HepG2 (cell line): ENCODE measurements around the gene DOK4. TPM values are rescaled to one million over a fixed set of nuclear protein-coding genes. Genes with fewer than 3 reads are reported as not detected.

Experiments used
- ATAC-seq: fragments of 200-7000 bp; cut with Tn5 transposase; 3 replicates; pipeline ENCODE4 v1.9.1; 2020; ENCODE audit warnings: mild to moderate bottlenecking, moderate library complexity
- BruUV-seq: library from RNA; stranded (reverse); fragments of 400-500 nt; replicated peaks from 2 replicates; lab custom pipeline; 2021; lab: Mats Ljungman, UMichigan
- CTCF ChIA-PET: fragments of 300-600 bp; formaldehyde crosslinking; extraction: SDS; loops from one replicate; lab custom pipeline; 2021; ENCODE audit warnings: low total read pairs, inconsistent platforms, low intra/inter-chr PET ratio; lab: Yijun Ruan, JAX
- POLR2A ChIA-PET: fragments of 350-600 bp; sonication (Branson Sonifier 250); formaldehyde crosslinking; loops from one replicate; lab custom pipeline; 2020; ENCODE audit warnings: antibody characterized with exemption, inconsistent platforms; lab: Yijun Ruan, JAX
- DNase-seq: peaks from one replicate; pipeline ENCODE4 v3.0.0-alpha.2; 2015; ENCODE audit warnings: low spot score
- FAIRE-seq: peaks from 3 replicates; lab custom pipeline; 2011; peaks lifted over from hg19 to GRCh38; lab: Jason Lieb, UNC
- H2AFZ ChIP-seq: one replicate; pipeline ENCODE4 v1.6.1; 2011; ENCODE audit warnings: low read length, inconsistent platforms
- H3K27ac ChIP-seq: fragments of 300-600 bp; 3 replicates; pipeline ENCODE4 v1.8.0; 2011; ENCODE audit warnings: mixed run types, mild to moderate bottlenecking, mixed read lengths, low read length, inconsistent platforms; ENCODE audit not compliant: insufficient read depth; ENCODE audit errors: extremely low read length
- H3K27me3 ChIP-seq, 2 experiments: fragments of 200-600 bp in 1 of 2; 2 replicates in 1 of 2; 3 replicates in 1 of 2; pipeline versions ENCODE4 v1.6.0 to v1.8.0; 2011; ENCODE audit warnings: low read length in 2 of 2, mild to moderate bottlenecking in 2 of 2, moderate library complexity in 2 of 2, inconsistent platforms in 1 of 2; ENCODE audit not compliant: insufficient read depth in 2 of 2, control insufficient read depth in 1 of 2
- H3K36me3 ChIP-seq, 2 experiments: fragments of 200-600 bp in 1 of 2; replicated peaks in 1 of 2; 2 replicates in 1 of 2; 3 replicates in 1 of 2; pipeline versions ENCODE4 v1.5.1 to v1.8.0; 2011; ENCODE audit warnings: low read length in 2 of 2, inconsistent platforms in 1 of 2; ENCODE audit not compliant: insufficient read depth in 2 of 2, control insufficient read depth in 1 of 2
- H3K4me1 ChIP-seq: 2 replicates; pipeline ENCODE4 v1.5.1; 2012; ENCODE audit warnings: low read length, inconsistent platforms; ENCODE audit not compliant: insufficient read depth
- H3K4me2 ChIP-seq: 2 replicates; pipeline ENCODE4 v1.6.0; 2011; ENCODE audit warnings: low read depth, low read length, inconsistent platforms
- H3K4me3 ChIP-seq, 3 experiments: fragments of 200-600 bp in 1 of 3; sonication (generic), shearing (Covaris generic) in 1 of 3; replicated peaks in 1 of 3; 2 replicates each; pipeline ENCODE4 v1.5.1; 2011 to 2016; ENCODE audit warnings: low read length in 3 of 3, inconsistent platforms in 2 of 3, low read depth in 2 of 3, mild to moderate bottlenecking in 2 of 3, control low read depth in 1 of 3, mixed read lengths in 1 of 3; ENCODE audit not compliant: insufficient read depth in 1 of 3
- H3K79me2 ChIP-seq: one replicate; pipeline ENCODE4 v1.6.1; 2011; ENCODE audit warnings: low read length, inconsistent platforms; ENCODE audit not compliant: insufficient read depth
- H3K9ac ChIP-seq: 2 replicates; pipeline ENCODE4 v1.6.0; 2011; ENCODE audit warnings: mild to moderate bottlenecking, low read depth, low read length, inconsistent platforms; ENCODE audit not compliant: insufficient read depth
- H3K9me3 ChIP-seq: 2 replicates; pipeline ENCODE4 v1.5.1; 2012; ENCODE audit warnings: mild to moderate bottlenecking, low read length
- H4K20me1 ChIP-seq: 2 replicates; pipeline ENCODE4 v1.6.0; 2011; ENCODE audit warnings: inconsistent platforms, mild to moderate bottlenecking, low read length, moderate library complexity; ENCODE audit not compliant: insufficient read depth
- CBX2 ChIP-seq, 2 experiments: fragments of 200-600 bp in 1 of 2; sonication (generic); formaldehyde crosslinking in 1 of 2; IDR thresholded peaks; 2 replicates each; pipeline versions ENCODE4 v1.7.0 to v1.8.1; 2018 to 2022; ENCODE audit warnings: low read depth in 2 of 2, low read length in 1 of 2, mild to moderate bottlenecking in 1 of 2, missing genetic modification reagents in 1 of 2
- HOXA9 ChIP-seq: sonication (generic); formaldehyde crosslinking; IDR thresholded peaks from 2 replicates; pipeline ENCODE4 v1.8.1; 2022; ENCODE audit warnings: missing genetic modification reagents, mild to moderate bottlenecking, moderate library complexity, borderline replicate concordance
- KLF11 ChIP-seq: IDR thresholded peaks from 2 replicates; pipeline ENCODE4 v1.6.1; 2016; ENCODE audit warnings: missing compliant biosample characterization
- KLF13 ChIP-seq: sonication (generic); formaldehyde crosslinking; IDR thresholded peaks from 2 replicates; pipeline ENCODE4 v1.4.0; 2020; ENCODE audit warnings: mild to moderate bottlenecking, missing genetic modification reagents
- KLF15 ChIP-seq: sonication (generic); formaldehyde crosslinking; IDR thresholded peaks from 2 replicates; pipeline ENCODE4 v1.8.1; 2023; ENCODE audit warnings: borderline replicate concordance, mild to moderate bottlenecking, inconsistent platforms, missing genetic modification reagents, mixed read lengths
- LRRFIP1 ChIP-seq: sonication (generic); formaldehyde crosslinking; conservative IDR thresholded peaks from 2 replicates; pipeline ENCODE4 v1.4.0; 2020; ENCODE audit warnings: missing genetic modification reagents
- ZNF225 ChIP-seq: sonication (generic); formaldehyde crosslinking; IDR thresholded peaks from 2 replicates; pipeline ENCODE4 v1.4.0; 2020; ENCODE audit warnings: mild to moderate bottlenecking, missing genetic modification reagents
- ZNF382 ChIP-seq: sonication (generic); formaldehyde crosslinking; IDR thresholded peaks from 2 replicates; pipeline ENCODE4 v1.5.0; 2020; ENCODE audit warnings: missing genetic modification reagents, mild to moderate bottlenecking, borderline replicate concordance
- ZNF564 ChIP-seq: sonication (generic); formaldehyde crosslinking; IDR thresholded peaks from 2 replicates; pipeline ENCODE4 v1.8.1; 2023; ENCODE audit warnings: mild to moderate bottlenecking, missing genetic modification reagents
- ZNF629 ChIP-seq: sonication (generic); formaldehyde crosslinking; conservative IDR thresholded peaks from 2 replicates; pipeline ENCODE4 v1.5.0; 2020; ENCODE audit warnings: missing genetic modification reagents
- ZNF703 ChIP-seq: sonication (generic); formaldehyde crosslinking; IDR thresholded peaks from 2 replicates; pipeline ENCODE4 v1.5.1; 2020; ENCODE audit warnings: missing genetic modification reagents, mild to moderate bottlenecking, moderate library complexity, borderline replicate concordance
- WGBS: methylation state at CpG from one replicate; pipeline ENCODE4 v1.1.6; 2017; ENCODE audit warnings: low lambda C conversion rate; 5-methylcytosine and 5-hydroxymethylcytosine counted together
- in situ Hi-C: cut with HindIII; loops from 2 replicates; pipeline ENCODE4 v1.10.0; 2017; ENCODE audit warnings: low pct_unique_long_range_greater_than_20kb; ENCODE audit not compliant: extremely low pct_ligation_motif_present
- intact Hi-C: fragments of 100-400 bp; cut with micrococcal nuclease; formaldehyde crosslinking; loops from one replicate; pipeline ENCODE4 v1.10.0; 2022; ENCODE audit not compliant: unreplicated experiment
- polyA plus RNA-seq, 8 experiments: library from polyadenylated mRNA; depleted of rRNA in 3 of 8; stranded (reverse) in 7 of 8; unstranded in 1 of 8; fragments of >200 nt; fragmentation: Illumina TruSeq in 4 of 8; extraction: Trizol in 4 of 8; gene quantifications; 2 replicates each; pipeline versions ENCODE4 v1.2.1 to v1.2.3, GENCODE V29; 2011 to 2016; ENCODE audit warnings: low read depth in 4 of 8, missing spikeins in 1 of 8, mixed read lengths in 1 of 8; ENCODE audit not compliant: insufficient read depth in 1 of 8
- total RNA-seq, 5 experiments: library from RNA; depleted of rRNA; stranded (reverse); fragments of >200 nt; fragmentation: Illumina TruSeq; extraction: Trizol; gene quantifications; 2 replicates each; pipeline ENCODE4 v1.2.3, GENCODE V29; 2016; ENCODE audit warnings: low read depth in 1 of 5
- TF ChIP-seq, protein P1 (sequence below): sonication (generic); formaldehyde crosslinking; IDR thresholded peaks from 2 replicates; pipeline ENCODE4 v1.5.0; 2020; ENCODE audit warnings: mild to moderate bottlenecking, missing genetic modification reagents, moderate library complexity

Gene DOK4
- total and polyA plus RNA-seq, 2 of the 13 experiments (the other 11 are each of a cell fraction or from before 2014, with no cell fraction given): 52.7 to 70.0 TPM

DNA sequence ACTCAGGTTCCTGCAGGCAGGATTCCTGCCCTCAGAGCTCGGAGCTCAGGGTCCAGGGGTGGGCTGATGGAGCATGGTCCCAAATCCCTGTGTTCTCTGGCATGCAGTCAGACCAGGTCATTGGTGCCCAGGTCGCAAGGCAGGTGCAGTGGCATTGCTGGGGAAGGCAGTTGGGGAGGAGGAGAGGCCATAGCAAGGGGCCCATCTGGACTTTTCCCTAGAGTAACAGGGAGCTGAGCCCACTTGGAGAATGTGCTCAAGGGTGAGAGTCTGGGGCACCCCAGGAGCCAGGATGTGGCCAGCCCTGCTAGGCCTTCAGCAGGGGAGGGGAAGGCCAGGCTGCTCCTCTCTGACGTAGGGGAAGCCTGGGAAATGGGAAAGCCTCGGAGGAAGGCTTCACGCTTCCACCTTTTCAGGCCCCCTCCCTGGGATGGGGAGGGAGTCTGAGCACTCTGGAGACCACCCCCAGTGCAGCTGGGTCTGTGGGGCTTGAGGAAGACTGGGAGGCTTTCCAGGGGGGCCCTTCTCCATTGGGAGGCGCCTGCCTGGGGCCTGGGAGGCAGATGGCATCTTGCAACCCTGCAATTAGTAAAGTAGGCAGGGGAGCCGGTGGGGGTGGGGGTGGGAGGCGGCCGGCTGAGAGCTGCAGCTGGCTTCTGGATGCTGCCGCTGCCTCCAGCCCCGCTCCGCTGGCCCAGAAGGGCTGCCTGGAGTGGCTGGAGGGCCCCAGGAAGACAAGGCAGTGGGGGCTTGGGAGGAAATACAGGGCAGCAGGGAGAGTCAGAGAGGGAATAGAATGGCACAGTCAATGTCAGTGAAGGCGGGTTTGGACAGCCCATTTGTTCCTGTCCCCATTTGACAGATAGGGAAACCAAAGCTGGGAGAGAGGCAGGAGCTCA, 21.1 kb upstream of the DOK4 start:
- Histone ChIP-seq H3K4me2 (no peak overlapping the region), H4K20me1 (no peaks in the 10 kb centered on the region), H3K27me3 (peaks cover 8 to 45% of the 10 kb centered on the region in 2 experiments; a peak in 4 of 5 replicates), H3K36me3 (no peaks in the 10 kb centered on the region), H3K27ac (no peak overlapping the region), H3K9ac (no peak overlapping the region), H3K4me1 (peaks cover 42% of the 10 kb centered on the region), H3K4me3 (no peak overlapping the region), H3K9me3 (no peaks in the 10 kb centered on the region), H3K79me2 (no peaks in the 10 kb centered on the region), H2AFZ (no peak overlapping the region)
- ChIA-PET CTCF (no interaction called here), POLR2A (interaction anchor here (0.8 to 3.5 kb wide), 3 partner anchors 20 to 61 kb away, joined by 3 to 11 read pairs (median 3); partner anchors contain the start of genes CIAPIN1 and COQ9)
- 24% methylated on average over 8 of the region's 13 CpGs for WGBS
- no peak for FAIRE-seq
- BruUV-seq: no TSS peak
- TF ChIP-seq KLF13 (CRISPR knock-in tag) (no peak), ZNF629 (CRISPR knock-in tag) (peak; percentile 80), ZNF564 (CRISPR knock-in tag) (no peak)
- intact Hi-C loops: no loop called here
- in situ Hi-C loops: no loop called here
- DNase-seq: no peak
- ATAC-seq: no peak

DNA sequence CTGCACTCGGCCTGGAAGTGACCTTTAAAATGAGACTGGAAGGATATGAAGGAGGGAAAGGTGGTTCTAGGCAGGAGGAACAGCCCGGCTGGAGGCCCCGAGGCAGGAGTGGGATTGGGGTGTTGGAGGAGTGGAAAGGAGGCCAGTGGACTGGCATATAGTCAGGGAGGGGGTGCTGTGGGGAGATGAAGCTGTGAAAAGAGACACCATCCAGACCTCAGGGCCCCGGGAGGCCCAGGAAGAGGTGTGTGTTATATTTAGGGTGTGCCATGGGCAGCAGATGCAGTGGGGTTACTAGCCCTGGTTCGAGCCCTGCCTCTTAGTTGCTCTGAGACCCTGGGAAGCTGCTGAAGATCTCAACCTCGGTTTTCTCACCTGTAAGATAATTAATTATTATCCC, 18.9 kb upstream of the DOK4 start:
- 31% methylated on average over 5 of the region's 6 CpGs for WGBS
- Histone ChIP-seq H4K20me1 (no peaks in the 10 kb centered on the region), H3K4me3 (no peak overlapping the region), H2AFZ (no peak overlapping the region), H3K9ac (no peak overlapping the region), H3K4me1 (peaks cover 48% of the 10 kb centered on the region), H3K79me2 (no peaks in the 10 kb centered on the region), H3K4me2 (no peak overlapping the region), H3K9me3 (no peaks in the 10 kb centered on the region), H3K27me3 (peaks cover 8 to 51% of the 10 kb centered on the region in 2 experiments; a peak in 4 of 5 replicates), H3K27ac (no peak overlapping the region), H3K36me3 (no peaks in the 10 kb centered on the region)
- DNase-seq (no peak), FAIRE-seq (no peak), ATAC-seq (no peak)
- ChIA-PET POLR2A (no interaction called here), CTCF (no interaction called here)
- BruUV-seq: no TSS peak
- in situ Hi-C loops: no loop called here
- intact Hi-C loops: no loop called here
- TF ChIP-seq, protein P1, sequence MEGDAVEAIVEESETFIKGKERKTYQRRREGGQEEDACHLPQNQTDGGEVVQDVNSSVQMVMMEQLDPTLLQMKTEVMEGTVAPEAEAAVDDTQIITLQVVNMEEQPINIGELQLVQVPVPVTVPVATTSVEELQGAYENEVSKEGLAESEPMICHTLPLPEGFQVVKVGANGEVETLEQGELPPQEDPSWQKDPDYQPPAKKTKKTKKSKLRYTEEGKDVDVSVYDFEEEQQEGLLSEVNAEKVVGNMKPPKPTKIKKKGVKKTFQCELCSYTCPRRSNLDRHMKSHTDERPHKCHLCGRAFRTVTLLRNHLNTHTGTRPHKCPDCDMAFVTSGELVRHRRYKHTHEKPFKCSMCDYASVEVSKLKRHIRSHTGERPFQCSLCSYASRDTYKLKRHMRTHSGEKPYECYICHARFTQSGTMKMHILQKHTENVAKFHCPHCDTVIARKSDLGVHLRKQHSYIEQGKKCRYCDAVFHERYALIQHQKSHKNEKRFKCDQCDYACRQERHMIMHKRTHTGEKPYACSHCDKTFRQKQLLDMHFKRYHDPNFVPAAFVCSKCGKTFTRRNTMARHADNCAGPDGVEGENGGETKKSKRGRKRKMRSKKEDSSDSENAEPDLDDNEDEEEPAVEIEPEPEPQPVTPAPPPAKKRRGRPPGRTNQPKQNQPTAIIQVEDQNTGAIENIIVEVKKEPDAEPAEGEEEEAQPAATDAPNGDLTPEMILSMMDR (CRISPR knock-in tag): no peak
- TF ChIP-seq LRRFIP1 (CRISPR knock-in tag) (no peak), ZNF703 (CRISPR knock-in tag) (no peak), KLF15 (CRISPR knock-in tag) (no peak), KLF13 (CRISPR knock-in tag) (no peak), CBX2 (IDR thresholded peaks at IDR 0.05; ENCODE audit: low read depth, low read length) (no peak), CBX2 (CRISPR knock-in tag; IDR thresholded peaks at IDR 0.05; ENCODE audit: low read depth) (no peak), ZNF382 (no peak), KLF11 (CRISPR knock-in tag) (no peak), HOXA9 (CRISPR knock-in tag) (no peak), ZNF225 (CRISPR knock-in tag) (no peak)
